Tracheal epithelial cell (primary cell): ENCODE data around the gene NDUFV2. TPM values are rescaled to one million over a fixed set of nuclear protein-coding genes. Genes with fewer than 3 reads are reported as not detected.

Experiments used
- total RNA-seq: library from RNA; depleted of rRNA; stranded (reverse); fragments of >200 nt; gene quantifications from 2 replicates; pipeline ENCODE4 v1.2.1, GENCODE V29; 2014

Gene NDUFV2
- total RNA-seq: 97.1 and 110 TPM in 2 replicates

DNA sequence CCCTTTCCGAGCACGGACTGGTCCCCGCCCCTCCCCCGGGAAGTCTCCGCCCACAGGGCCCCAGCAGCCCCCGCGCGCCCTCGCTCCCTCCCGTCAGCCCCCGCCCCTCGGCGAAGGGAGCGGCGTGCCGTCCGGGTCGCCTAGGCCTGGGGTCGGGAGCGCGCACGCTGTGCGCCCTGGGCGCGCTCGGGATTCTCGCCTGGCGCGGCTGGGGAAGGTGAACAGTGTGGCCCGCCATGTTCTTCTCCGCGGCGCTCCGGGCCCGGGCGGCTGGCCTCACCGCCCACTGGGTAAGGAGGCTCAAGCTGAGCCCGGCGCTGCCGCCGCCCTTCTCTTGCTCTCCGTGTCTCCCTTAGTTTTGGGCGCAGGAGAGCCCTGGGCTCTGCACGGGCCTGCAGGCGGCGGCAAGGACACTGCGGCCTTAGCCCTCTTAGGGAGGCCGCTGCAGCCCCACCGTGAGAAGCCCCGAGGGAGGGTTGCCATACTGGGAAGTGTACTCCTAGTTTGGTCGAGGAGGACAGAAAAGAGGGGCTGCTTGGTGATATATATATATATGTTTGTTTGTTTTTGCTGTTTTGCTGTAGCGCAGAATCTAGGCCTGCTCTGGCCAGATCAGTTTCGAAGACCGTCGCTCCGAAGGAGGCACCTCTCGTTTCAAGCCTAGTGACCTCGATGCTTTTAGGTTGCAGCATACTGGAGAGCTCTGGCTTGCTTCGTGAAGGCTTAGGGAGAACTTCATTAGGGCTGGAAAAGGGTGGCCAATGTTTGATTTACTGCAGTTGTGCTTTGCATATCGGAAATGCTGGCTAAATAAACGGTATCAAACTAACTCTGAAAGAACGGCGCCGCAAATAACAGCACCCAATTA is at the start of gene NDUFV2:
TSS of gene NDUFV2 (plus strand) at position 192 of the 868 bp plus-strand sequence. CDS start at position 237, 45 bp downstream.

DNA sequence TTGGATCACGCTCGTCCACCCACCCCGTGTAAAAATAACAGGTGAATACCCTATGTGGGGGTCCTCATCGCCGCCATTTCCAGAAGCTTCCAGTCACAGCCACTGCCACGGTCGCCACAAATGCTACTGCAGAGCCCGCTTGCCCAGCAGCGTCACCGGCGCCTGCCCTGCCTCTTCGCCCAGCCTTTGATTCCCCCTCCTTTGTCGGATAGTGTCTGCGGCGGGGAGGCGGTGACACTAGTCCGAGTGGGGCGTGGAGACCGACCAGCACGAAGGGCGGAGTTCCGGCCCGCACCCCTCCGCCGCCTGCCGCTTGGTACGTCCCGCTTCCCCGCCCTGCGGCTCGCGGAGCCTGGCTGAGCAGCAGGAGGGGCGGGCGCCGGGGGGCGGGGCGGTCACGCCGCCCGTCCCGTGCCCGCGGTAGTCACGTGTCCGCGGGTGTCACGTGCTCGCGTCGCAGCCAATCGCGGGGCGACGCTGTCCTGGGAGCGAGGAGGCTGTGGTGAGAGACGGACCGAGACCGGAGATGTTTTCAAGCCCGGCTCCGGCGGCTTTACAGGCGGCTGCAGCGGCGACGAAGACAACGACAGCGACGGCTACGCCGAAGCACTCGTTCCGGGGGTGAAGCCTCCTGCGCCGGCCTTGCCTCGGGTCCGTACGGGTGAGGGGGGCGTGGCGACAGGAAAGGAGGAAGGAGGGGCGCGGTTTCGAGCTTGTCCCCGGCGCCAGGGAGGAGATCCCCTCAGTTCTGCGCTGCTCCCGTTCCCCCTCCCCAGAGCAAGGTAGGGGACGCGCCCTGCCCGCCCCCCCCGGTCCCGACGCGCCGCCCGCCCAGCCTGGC is 34.0 kb downstream of the NDUFV2 start, which contains the start of gene ANKRD12:
TSS of gene ANKRD12 (plus strand) at position 467 of the 841 bp plus-strand sequence. CDS start 45,652 bp downstream, outside the sequence.

Other genes with a start within 250 kb of the NDUFV2 start
- gene ANKRD12, start 34.1 kb downstream of the NDUFV2 start, total RNA-seq: 9.8 and 16.9 TPM in 2 replicates
- gene TWSG1, start 232.1 kb downstream of the NDUFV2 start, total RNA-seq: 37.5 and 50.1 TPM in 2 replicates